K562 (cell line): ENCODE results near the gene CDKN1B.

ENCODE experiments used
- BRCA1 ChIP-seq, 2 experiments: fragments of 450-650 bp in 1 of 2; sonication (generic) in 1 of 2; formaldehyde crosslinking in 1 of 2; IDR thresholded peaks; 2 replicates each; pipeline versions ENCODE4 v1.5.0 to v1.6.1; 2017 to 2020; ENCODE audit warnings: mild to moderate bottlenecking in 1 of 2, missing genetic modification reagents in 1 of 2
- CBX2 ChIP-seq: fragments of 200-600 bp; sonication (generic); IDR thresholded peaks from one replicate; pipeline ENCODE4 v1.6.1; 2012; ENCODE audit warnings: mild to moderate bottlenecking, low read length, inconsistent platforms; ENCODE audit not compliant: insufficient read depth, poor library complexity, severe bottlenecking
- CCAR2 ChIP-seq: fragments of 200-400 bp; formaldehyde crosslinking; IDR thresholded peaks from 2 replicates; pipeline ENCODE4 v1.6.1; 2017; ENCODE audit warnings: mild to moderate bottlenecking, low read depth, low read length
- HMGN3 ChIP-seq: IDR thresholded peaks from 2 replicates; pipeline ENCODE4 v1.6.1; 2011; ENCODE audit warnings: borderline replicate concordance, low read depth, mild to moderate bottlenecking, mixed read lengths, low read length; ENCODE audit not compliant: insufficient read length; ENCODE audit errors: extremely low read depth
- TF ChIP-seq, protein P1 (sequence below): fragments of 250-450 bp; sonication (Bioruptor Pico); IDR thresholded peaks from 2 replicates; pipeline ENCODE4 v1.8.0; 2022; ENCODE audit warnings: moderate library complexity, mild to moderate bottlenecking, inconsistent platforms
- TF ChIP-seq, protein P2 (sequence below): sonication (generic); formaldehyde crosslinking; IDR thresholded peaks from 2 replicates; pipeline ENCODE4 v1.8.1; 2022; ENCODE audit warnings: missing genetic modification reagents
- TF ChIP-seq, protein P3 (sequence below), 3 experiments: IDR thresholded peaks in 2 of 3; conservative IDR thresholded peaks in 1 of 3; 2 replicates each; pipeline ENCODE4 v1.5.1; 2011 to 2012; ENCODE audit warnings: low read length in 3 of 3, mild to moderate bottlenecking in 3 of 3, control low read depth in 2 of 3, improper control_type of control experiment in 1 of 3, inconsistent platforms in 1 of 3, low read depth in 1 of 3, mixed read lengths in 1 of 3, moderate library complexity in 1 of 3; ENCODE audit not compliant: insufficient read depth in 2 of 3
- TF ChIP-seq, protein P4 (sequence below), 2 experiments: fragments of 450-650 bp; formaldehyde crosslinking in 1 of 2; IDR thresholded peaks; 2 replicates each; pipeline versions ENCODE4 v1.4.0 to v1.6.1; 2014 to 2020; ENCODE audit warnings: mild to moderate bottlenecking in 2 of 2, borderline replicate concordance in 1 of 2, low read depth in 1 of 2

DNA sequence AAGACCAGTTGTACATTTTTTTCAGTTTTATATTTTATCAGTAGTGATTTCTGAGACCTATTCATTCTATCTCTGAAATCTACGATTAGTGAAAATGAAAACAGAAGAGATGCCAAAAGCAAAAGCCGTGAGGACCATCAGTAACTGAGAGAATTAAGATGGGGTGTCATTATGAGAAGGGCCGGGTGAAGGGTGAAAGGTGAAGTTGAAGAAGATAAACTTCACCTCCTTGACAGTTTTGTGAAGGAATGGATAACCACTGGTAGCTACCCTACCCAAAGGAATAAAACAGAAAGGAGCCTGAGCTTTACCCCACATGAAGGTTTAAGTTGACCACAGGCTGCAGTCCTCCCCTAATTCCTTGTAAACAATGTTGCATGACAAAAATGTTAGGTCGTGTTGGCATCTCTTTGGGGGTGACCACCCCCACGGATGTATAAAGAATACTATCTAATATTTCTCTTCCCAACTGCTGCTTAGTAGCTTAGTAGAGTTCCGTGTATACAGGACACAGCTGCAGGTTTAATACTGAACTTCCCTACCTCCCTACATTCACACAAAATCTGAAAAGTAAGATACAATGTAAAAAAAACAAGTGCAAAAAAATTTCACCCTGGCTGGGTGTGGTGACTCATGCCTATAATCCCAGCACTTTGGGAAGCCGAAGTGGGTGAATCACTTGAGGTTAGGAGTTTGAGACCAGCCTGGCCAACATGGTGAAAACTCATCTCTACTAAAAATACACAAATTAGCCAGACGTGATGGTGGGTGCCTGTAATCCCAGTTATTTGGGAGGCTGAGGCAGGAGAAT, 45.1 kb upstream of the CDKN1B start:
- no peak for TF ChIP-seq CBX2
- TF ChIP-seq, protein P1, sequence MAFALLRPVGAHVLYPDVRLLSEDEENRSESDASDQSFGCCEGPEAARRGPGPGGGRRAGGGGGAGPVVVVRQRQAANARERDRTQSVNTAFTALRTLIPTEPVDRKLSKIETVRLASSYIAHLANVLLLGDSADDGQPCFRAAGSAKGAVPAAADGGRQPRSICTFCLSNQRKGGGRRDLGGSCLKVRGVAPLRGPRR (CRISPR knock-in tag), result no peak
- no peak for TF ChIP-seq HMGN3
- TF ChIP-seq BRCA1 (IDR thresholded peaks at IDR 0.05), result no peak
- no peak for TF ChIP-seq BRCA1 (CRISPR knock-in tag; IDR thresholded peaks at IDR 0.05)
- TF ChIP-seq, protein P2, sequence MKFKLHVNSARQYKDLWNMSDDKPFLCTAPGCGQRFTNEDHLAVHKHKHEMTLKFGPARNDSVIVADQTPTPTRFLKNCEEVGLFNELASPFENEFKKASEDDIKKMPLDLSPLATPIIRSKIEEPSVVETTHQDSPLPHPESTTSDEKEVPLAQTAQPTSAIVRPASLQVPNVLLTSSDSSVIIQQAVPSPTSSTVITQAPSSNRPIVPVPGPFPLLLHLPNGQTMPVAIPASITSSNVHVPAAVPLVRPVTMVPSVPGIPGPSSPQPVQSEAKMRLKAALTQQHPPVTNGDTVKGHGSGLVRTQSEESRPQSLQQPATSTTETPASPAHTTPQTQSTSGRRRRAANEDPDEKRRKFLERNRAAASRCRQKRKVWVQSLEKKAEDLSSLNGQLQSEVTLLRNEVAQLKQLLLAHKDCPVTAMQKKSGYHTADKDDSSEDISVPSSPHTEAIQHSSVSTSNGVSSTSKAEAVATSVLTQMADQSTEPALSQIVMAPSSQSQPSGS (CRISPR knock-in tag), result no peak
- TF ChIP-seq, protein P3, sequence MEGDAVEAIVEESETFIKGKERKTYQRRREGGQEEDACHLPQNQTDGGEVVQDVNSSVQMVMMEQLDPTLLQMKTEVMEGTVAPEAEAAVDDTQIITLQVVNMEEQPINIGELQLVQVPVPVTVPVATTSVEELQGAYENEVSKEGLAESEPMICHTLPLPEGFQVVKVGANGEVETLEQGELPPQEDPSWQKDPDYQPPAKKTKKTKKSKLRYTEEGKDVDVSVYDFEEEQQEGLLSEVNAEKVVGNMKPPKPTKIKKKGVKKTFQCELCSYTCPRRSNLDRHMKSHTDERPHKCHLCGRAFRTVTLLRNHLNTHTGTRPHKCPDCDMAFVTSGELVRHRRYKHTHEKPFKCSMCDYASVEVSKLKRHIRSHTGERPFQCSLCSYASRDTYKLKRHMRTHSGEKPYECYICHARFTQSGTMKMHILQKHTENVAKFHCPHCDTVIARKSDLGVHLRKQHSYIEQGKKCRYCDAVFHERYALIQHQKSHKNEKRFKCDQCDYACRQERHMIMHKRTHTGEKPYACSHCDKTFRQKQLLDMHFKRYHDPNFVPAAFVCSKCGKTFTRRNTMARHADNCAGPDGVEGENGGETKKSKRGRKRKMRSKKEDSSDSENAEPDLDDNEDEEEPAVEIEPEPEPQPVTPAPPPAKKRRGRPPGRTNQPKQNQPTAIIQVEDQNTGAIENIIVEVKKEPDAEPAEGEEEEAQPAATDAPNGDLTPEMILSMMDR (IDR thresholded peaks at IDR 0.05 in 2 of 3, conservative IDR thresholded peaks at IDR 0.05 in 1 of 3; ENCODE audit: insufficient read depth in 2 of 3, low read depth in 1 of 3, low read length in 3 of 3), result no peak
- TF ChIP-seq CCAR2, result no peak
- TF ChIP-seq, protein P4, sequence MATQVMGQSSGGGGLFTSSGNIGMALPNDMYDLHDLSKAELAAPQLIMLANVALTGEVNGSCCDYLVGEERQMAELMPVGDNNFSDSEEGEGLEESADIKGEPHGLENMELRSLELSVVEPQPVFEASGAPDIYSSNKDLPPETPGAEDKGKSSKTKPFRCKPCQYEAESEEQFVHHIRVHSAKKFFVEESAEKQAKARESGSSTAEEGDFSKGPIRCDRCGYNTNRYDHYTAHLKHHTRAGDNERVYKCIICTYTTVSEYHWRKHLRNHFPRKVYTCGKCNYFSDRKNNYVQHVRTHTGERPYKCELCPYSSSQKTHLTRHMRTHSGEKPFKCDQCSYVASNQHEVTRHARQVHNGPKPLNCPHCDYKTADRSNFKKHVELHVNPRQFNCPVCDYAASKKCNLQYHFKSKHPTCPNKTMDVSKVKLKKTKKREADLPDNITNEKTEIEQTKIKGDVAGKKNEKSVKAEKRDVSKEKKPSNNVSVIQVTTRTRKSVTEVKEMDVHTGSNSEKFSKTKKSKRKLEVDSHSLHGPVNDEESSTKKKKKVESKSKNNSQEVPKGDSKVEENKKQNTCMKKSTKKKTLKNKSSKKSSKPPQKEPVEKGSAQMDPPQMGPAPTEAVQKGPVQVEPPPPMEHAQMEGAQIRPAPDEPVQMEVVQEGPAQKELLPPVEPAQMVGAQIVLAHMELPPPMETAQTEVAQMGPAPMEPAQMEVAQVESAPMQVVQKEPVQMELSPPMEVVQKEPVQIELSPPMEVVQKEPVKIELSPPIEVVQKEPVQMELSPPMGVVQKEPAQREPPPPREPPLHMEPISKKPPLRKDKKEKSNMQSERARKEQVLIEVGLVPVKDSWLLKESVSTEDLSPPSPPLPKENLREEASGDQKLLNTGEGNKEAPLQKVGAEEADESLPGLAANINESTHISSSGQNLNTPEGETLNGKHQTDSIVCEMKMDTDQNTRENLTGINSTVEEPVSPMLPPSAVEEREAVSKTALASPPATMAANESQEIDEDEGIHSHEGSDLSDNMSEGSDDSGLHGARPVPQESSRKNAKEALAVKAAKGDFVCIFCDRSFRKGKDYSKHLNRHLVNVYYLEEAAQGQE (IDR thresholded peaks at IDR 0.05; ENCODE audit: borderline replicate concordance), result no peak
- TF ChIP-seq, protein P4 (CRISPR knock-in tag; IDR thresholded peaks at IDR 0.05; ENCODE audit: low read depth), result no peak
